Mucosa of descending colon (tissue), 3 donors: Measurements from ENCODE around the gene SLC19A2. TPM values are rescaled to one million over a fixed set of nuclear protein-coding genes. Genes with fewer than 3 reads are reported as not detected.

ENCODE experiments used
- ATAC-seq: fragments of 200-7000 bp; cut with Tn5 transposase; one replicate; pipeline ENCODE4 v1.9.1; 2020; ENCODE audit warnings: mild to moderate bottlenecking, moderate library complexity
- DNase-seq, 3 donors: peaks; one replicate each; pipeline ENCODE4 v3.0.0-alpha.2; 2020
- H3K36me3 ChIP-seq: fragments of 200-600 bp; one replicate; pipeline ENCODE4 v1.8.0; 2021; ENCODE audit warnings: low read depth, mild to moderate bottlenecking
- H3K4me1 ChIP-seq: fragments of 200-600 bp; one replicate; pipeline ENCODE4 v1.8.0; 2021; ENCODE audit warnings: low read depth, mild to moderate bottlenecking
- H3K4me3 ChIP-seq: fragments of 200-600 bp; one replicate; pipeline ENCODE4 v1.8.0; 2021; ENCODE audit warnings: mild to moderate bottlenecking
- H3K9me3 ChIP-seq: fragments of 200-600 bp; one replicate; pipeline ENCODE4 v1.8.0; 2021; ENCODE audit warnings: mild to moderate bottlenecking
- intact Hi-C, 2 donors: fragments of 100-400 bp; cut with DNase I in 1 of 2; cut with micrococcal nuclease in 1 of 2; formaldehyde crosslinking; loops; one replicate each; pipeline versions ENCODE4 v1.11.0 to v1.11.1; 2022; cut with DNase I, micrococcal nuclease
- total RNA-seq, 3 donors: library from RNA; stranded (reverse); fragmentation: NEBNext Ultra II Directional in 2 of 3; extraction: Animal tissue kit (Norgen Biotek cat#: 25700) in 2 of 3; gene quantifications; one replicate each; pipeline versions ENCODE4 v1.2.1 to v1.2.4, GENCODE V29; 2021 to 2023
- TF ChIP-seq, protein P1 (sequence below): fragments of 200-600 bp; IDR thresholded peaks from one replicate; pipeline ENCODE4 v1.8.0; 2022; ENCODE audit warnings: antibody characterized with exemption, mild to moderate bottlenecking
- donor health status: DM: no; HTN: no; CAD: no; lungs with moderate emphysema.
- donor health status: DM: no; HTN: no; CAD: no.
- donor health status: DM: no; HTN: yes; CAD: no.

The SLC19A2 gene
- total RNA-seq, 3 donors from 2014 or later, result 5.5 to 11.1 (median 7.3) TPM

DNA sequence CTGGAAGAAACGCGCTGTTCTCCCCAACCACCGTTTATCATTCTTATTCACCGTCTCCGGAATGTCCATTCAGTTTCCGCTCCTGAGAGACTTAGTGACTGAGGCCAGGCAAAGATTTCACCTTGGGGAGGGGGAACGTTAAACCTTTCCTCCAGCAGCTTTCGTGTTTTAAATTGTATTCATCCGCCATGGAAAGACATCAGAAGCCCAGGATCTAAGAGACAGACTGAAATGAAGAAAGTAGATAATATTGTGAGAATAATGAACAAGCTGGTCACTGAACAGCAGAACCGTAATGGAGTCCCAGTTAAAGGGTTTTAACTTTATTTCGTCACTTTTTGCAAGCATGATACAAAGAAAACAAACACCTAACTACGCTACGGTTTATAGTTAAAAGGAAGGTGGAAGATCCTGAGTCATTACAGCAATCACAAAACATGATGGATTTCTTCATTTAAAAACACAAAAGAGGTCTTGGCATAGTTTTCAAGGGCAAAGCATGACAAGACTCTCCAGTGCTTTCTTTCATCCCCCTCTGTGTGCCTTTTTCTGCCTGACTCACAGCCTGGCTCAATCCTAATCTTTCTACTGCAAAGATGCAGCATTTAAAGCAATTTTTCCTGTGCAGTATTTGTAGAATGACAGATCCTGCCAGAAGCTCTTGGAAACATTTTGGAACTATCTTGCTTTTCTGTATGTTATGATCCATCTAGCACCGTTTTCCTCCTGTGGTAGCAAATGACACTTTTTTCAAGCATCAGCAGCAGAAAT lies 722 bp upstream of the SLC19A2 start:
- Histone ChIP-seq H3K4me1 (peaks cover 25% of the 10 kb centered on the region), H3K4me3 (peak overlapping the region; percentile 80), H3K36me3 (no peaks in the 10 kb centered on the region), H3K9me3 (no peaks in the 10 kb centered on the region)
- ATAC-seq (no peak), DNase-seq (no peak)
- TF ChIP-seq, protein P1, sequence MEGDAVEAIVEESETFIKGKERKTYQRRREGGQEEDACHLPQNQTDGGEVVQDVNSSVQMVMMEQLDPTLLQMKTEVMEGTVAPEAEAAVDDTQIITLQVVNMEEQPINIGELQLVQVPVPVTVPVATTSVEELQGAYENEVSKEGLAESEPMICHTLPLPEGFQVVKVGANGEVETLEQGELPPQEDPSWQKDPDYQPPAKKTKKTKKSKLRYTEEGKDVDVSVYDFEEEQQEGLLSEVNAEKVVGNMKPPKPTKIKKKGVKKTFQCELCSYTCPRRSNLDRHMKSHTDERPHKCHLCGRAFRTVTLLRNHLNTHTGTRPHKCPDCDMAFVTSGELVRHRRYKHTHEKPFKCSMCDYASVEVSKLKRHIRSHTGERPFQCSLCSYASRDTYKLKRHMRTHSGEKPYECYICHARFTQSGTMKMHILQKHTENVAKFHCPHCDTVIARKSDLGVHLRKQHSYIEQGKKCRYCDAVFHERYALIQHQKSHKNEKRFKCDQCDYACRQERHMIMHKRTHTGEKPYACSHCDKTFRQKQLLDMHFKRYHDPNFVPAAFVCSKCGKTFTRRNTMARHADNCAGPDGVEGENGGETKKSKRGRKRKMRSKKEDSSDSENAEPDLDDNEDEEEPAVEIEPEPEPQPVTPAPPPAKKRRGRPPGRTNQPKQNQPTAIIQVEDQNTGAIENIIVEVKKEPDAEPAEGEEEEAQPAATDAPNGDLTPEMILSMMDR, result no peak
- intact Hi-C loops, result no loop called here

DNA sequence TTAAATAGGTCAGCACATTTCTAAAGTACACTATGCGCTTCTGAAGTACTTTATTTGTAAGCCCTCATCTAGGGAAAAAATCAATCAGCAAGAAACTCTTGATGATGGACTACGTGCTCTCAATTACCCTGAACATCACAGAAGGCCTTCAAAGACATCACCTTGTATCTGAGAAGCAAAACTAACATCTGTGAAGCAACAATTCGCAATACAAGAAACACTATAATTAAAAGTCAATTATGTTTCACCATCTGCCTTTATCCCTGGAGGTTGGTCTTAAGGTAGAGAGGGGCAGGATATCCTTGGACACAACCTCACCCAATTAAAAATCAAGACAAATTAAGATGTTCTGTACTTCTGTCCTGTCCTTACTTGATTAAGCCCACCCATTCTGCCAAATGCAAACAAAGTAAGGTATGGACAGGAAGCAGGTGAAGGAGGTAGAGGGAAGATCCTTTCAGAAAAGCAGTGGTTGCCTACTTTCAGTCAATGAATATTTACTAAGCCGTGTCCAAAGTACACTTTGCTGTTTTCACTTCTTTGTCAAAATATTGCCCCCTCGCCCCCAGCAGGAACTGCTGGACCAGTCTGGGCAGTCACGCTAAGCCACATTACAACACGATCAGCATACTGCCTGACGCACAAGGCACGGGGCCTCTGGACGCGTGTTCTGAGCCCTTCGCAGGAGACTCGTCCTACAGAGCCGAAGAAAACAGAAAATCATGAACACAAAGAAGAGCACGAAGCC lies 887 bp downstream of the SLC19A2 start:
- DNase-seq (peak in 2 of 3 donors; percentile 62 to 67), ATAC-seq (peak; percentile 62)
- Histone ChIP-seq H3K9me3 (no peaks in the 10 kb centered on the region), H3K36me3 (no peaks in the 10 kb centered on the region), H3K4me1 (peaks cover 25% of the 10 kb centered on the region), H3K4me3 (peak overlapping the region; percentile 80)
- TF ChIP-seq, protein P1, result no peak
- intact Hi-C loops, result no loop called here

DNA sequence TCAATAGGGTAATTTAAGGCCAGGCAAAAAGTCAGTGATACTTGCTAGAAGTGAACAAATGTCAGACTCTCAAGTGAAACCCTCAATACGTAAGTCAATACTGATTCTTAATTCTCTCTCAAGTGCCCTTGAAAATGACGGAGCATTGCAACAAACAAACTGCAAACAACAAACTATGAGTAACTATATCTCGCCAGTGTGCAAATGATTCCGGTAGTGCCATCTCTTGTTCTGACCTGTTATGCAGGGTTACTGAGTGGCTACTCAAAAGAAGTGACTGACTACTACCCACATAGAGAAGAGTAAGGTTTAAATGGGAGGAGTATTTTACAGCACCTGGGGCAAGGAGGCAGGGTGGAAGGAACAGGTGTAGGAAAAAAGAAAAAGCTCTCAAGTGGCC lies 1.6 kb downstream of the SLC19A2 start:
- Histone ChIP-seq H3K4me3 (no peak overlapping the region), H3K4me1 (peaks cover 25% of the 10 kb centered on the region), H3K36me3 (no peaks in the 10 kb centered on the region), H3K9me3 (no peaks in the 10 kb centered on the region)
- TF ChIP-seq, protein P1, result no peak
- no peak for DNase-seq
- no peak for ATAC-seq
- intact Hi-C loops, result no loop called here

DNA sequence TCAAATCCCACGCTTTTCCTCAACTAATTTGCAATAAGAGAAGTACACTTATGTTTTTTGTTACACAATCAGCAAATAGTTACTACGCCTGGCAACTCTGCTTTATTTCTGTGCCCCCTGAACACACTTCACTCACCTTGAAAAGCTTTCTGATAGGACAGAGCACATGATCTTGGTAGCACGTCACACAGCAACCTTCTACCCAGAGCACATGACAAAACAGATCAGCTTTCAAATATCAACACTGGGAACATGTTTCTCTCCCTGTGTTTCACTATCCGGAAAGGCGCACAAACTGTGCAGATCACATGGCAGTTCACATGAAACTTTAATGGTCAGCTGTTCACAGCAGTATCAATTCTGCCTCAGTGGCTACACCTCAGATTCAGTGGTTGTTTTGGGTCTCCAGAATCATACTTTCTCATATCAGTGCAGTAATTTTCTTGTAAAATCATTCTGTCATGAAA lies 2.2 kb downstream of the SLC19A2 start:
- no peaks in the 10 kb centered on the region for H3K36me3 ChIP-seq
- intact Hi-C loops, result no loop called here
- no peaks in the 10 kb centered on the region for H3K9me3 ChIP-seq
- DNase-seq (peak in 1 of 3 donors; percentile 36), ATAC-seq (no peak)
- no peak overlapping the region for H3K4me3 ChIP-seq
- H3K4me1 ChIP-seq, result peaks cover 25% of the 10 kb centered on the region
- TF ChIP-seq, protein P1, result no peak

DNA sequence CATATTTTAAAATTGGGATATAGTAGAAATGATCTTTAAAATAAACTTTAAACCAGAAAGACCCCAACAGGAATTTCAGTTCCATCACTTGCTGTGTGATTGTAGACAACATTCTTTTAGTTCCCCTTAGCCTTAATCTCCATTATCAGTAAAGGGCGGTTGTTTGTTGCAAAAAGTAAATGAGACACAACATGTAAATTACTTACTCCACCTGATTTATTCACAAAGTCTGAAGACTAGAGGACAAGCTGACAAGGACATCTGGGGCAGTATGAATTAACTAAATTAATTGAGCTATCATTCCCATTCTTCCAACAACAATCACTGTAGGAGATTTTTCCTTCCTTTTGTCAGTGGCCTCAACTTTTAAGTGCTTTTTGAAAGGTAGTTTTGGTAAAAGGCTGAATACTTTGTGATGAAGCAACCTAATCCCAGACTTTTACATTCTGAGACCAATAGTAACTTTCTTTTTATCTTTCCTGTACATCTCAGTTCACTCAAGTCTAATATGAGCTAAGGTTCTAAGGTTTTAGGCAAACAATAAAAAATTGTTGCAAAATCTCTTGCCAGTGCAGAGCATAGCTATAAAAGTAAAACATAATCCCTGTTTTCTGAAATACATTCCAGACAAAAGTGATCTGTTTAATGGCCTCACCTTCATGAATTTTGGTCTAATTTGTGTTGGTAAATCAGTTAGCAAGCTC lies 6.2 kb downstream of the SLC19A2 start:
- Histone ChIP-seq H3K36me3 (no peaks in the 10 kb centered on the region), H3K4me3 (no peak overlapping the region), H3K9me3 (no peaks in the 10 kb centered on the region), H3K4me1 (peaks cover 9% of the 10 kb centered on the region)
- no peak for ATAC-seq
- TF ChIP-seq, protein P1, result no peak
- intact Hi-C loops, result no loop called here
- DNase-seq, result no peak
